Stimulated activated CD8-positive, alpha-beta memory T cell treated with anti-CD3 and anti-CD28 coated beads, Interleukin-12 subunit alpha, Interleukin-12 subunit beta, amount 100 ng/mL, for 4 hours (primary cell): ENCODE measurements around the gene ONECUT3.
A peak's percentile ranks its signal among the peaks of the same experiment; 100 is the strongest.

Experiments used
- DNase-seq: peaks from one replicate; pipeline ENCODE4 v3.0.0-alpha.2; 2020; ENCODE audit warnings: low read depth

ONECUT3 gene

DNA sequence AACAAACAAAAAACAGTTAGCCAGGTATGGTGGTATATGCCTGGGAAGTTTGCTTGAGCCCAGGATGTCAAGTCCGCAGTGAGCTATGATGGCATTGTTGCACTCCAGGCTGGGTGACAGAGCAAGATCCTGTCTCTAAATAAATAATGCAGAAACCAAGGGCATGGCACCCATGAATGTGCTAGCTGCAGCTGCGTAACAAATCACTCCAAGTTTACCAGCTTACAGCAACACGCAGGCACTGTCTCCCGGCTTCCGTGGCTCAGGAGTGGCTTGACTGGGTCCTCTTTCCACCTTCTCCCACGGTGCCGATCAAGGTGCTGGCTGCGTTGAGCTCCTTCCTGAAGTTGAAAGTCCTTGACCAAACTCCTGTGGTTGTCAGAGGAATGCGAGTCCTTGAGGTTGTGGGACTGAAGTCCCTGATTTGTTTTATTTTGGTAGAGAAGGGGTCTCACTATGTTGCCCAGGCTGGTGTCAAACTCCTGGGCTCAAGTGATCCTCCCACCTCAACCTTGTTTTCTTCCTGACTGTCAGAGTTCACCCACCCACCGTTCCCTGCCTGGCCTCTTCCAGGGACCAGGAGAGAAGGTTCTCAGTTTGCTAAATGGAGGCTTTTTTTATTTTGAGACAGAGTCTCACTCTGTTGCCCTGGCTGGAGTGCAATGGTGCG is 13.2 kb upstream of the ONECUT3 start:
- DNase-seq, result no peak

DNA sequence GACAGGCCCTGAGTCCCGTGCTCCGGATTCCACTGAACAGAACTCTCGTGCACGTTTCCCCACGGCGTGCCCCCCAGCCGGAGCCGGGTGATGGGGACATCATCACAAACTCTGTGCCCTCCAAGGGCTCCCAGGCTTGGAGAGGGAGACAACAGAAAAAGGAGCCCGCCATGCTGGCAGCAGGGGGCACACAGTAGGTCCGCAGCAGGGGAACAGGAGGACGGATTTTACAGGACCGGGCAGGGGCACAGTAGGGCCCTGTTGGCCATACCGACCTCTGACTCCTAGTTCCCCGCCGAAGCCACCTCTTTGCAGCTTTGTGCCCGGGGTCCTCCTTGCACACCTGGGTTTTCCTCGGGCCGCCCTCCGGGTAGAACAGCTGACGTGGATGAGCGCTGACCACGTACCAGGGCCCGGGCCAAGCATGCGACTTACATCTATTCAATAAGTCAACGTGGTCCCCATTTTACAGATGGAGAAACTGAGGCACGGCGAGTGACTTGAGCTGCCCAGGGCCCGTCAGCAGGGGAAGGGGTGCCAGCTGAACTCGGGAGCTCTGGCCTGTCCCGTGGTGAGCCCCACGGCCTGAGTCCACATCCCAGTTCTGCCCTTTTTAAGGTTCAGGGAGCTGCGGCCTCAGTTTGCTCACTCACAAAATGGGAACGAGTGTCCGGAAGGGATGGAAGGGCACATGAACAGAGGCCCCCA is 10.2 kb upstream of the ONECUT3 start:
- no peak for DNase-seq

DNA sequence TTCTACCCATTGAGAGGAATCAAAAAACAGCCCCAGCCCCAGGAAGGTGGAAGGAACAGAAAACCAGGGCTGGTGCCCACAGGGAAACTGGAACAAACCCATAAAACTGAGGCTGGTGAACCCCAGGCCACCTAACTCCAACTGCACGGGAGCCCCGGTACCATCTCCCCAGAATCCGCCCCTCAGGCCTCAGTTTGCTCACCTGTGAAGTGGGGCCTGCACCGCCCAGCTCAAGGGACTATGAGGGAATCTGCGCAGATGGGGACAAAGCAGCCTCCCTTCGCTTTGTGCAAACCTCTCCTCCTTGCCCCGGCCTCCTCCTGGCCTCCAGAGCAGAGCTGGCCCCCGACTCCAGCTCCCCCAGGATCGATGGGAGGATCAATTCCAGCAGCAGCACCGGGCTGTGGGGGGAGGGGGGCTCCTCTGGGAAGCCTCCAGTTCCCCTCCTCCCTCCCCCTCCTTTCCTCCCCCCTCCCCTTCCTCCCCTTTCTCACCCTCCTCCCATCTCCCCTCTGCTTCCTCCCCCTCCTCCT is 9.1 kb upstream of the ONECUT3 start:
- DNase-seq, result no peak

DNA sequence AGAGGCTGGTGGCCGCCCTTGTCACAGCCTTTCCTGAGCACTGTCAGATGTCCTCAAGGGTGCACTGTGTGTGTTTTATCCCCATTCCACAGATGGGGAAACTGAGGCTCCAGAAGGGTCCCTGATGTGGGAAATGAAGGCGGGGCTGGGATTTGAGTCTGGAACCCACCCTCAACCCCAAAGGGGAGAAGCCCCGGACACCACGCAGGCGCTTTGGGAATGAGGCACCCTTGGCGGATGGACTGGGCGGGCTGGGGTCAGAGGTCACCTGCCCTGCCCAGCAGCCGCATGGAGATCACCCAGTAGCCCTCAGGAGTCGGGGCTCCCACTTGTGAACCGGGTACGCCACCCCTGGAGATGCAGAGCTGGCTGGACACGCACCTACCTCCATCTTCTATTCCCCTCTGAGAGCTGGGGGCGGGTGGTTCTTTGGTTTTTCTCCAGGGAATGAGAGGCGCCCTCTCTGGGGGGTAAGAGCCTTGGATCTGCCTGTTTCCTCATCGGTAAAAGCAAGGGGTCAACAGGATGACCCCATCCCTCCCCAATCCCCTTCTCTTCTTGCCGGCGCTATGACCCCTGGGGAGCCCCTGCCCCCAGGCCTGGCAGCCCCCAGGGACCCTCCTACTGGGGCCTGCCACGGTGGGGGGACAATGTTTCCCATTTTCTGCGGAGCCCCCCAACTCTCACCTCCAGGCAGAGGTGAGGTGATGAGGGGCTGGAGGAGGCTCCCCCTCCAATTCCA is 8.3 kb upstream of the ONECUT3 start:
- DNase-seq, result no peak

DNA sequence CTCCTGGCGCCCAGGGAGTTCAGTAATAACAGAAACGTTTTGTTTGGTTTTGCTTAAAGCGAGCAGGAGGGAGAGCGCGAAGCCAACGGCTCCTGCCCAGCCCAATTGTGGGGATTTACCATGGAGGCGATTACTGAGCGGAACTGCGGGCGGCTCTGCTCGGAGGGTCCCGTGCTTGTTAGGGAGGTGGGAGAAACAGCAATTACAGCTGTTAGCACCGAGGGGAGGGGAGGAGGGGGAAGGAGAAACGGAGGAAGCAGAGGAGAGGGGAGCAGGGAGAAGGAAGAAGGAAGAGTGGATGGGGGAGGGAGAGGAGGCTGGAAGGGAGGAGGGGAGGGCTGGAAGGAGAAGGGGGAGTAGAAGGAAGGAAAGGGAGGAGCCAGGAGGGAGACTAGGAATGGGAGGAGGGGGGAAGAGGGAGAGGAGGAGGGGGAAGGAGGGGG is 7.7 kb upstream of the ONECUT3 start:
- no peak for DNase-seq

DNA sequence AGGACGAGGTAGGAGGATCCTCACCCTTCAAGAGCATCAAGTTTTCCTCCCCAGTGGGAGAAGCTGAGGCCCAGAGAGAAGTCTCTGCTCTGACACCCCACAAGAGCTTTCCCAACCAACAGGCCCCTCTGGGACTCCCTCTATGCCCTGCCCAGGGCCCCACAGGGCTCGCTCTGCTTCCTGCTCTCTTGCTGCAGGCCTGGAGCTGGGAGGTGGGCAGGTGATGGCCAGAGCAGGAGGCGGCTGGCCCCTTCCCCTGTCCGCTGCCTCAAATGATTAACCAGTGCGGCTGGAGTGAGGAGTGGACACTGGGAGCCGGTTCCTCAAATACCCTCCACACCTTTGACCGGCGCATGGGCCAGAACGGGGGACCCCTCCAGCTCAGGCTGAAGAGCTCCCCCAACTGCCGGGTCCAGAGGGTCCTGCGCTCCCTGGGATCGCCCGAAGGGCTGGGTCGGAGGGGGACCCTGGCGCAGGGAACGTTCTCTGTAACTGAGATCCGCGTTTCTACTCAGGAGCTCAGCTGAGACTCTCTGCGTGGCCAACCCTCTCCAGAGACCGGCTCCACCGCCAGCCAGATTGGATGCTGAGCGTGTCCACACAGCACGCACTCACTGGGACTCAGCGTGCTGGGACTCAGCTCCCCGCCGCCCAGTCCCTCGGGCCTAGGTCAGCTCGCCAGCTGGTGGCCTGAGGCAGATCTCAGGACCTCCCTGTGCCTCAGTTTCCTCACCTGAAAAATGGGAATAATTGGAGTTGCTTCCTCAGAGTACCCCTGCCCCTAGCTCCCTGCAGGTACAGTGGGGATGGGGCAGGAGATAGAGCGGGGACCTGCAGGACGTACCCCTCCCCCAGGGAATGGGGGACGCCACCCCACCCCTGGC is 6.7 kb upstream of the ONECUT3 start:
- DNase-seq, result no peak

DNA sequence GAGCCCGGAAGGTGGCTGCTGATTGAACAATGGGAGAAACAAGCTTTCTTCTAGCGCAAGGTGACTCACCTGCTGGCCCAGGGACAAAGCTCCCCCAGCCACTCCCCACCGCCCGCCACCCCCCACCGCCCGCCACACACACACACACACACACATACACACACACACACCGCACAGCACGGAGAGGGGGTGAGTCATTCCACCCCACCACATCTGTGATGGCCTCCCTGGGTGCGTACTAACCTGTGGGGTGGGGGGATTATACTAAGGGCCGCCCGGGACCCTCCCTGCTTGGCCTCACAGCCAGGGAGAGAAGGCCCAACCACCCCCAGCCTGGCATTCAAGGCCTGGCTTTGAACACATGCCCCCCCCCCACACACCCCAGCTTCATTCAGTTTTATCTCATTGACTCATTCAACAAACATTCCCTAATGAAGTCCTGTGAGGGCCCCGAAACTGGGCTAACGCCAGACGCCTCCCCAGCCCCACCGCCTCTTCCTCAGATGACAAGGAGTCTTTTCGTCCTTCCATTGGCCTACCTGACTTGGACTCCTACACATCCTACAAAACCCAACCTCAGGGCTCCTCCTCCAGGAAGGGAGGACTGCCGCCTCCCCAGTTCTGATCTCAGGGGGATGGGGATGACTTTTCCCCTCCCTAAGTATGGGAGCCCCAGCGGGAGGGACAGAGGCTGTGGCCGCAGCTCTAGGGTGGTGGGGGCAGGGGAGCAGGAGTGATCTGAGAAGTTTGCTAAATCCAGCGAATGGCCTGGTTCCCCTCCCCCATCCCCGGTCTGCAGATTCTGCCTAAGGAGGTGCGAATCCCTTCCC is 5.8 kb upstream of the ONECUT3 start:
- DNase-seq, result peak; percentile 25

DNA sequence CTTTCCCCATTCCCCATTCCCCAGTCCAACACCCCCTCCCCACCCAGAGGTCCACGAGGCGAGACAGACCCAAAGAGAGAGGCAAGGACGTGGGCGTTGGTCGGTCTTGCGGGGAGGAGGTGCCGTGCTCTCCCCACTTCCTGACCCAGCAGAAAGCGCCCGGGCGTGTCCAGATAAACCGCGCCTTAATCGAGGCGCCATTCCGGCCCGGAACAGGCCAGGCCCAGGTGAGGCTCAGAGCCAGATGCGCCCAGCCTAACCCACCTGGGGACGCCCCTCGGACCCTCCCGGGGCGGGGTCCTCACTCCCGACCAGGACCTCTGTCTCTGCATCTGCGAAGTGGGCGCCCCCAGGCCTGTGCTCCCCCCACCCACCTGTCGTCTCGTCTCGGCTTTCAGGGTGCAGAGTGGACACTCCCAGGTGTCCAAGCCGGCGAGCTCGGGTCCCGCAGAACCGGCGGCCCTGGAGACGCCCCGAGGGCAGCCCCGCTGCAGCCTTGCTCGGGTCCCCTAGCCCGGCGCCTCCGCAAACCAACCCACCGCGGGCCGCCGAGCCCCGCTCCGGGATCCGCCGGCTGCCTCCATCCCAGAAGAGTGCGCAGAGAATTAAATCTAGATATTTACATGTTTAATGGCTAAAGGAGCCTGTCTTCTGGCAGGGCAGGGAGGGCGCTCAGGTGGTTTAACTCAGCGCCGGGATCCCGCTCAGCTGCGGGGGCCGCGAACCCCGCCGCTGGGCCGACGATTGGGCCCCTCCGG is 5.0 kb upstream of the ONECUT3 start:
- DNase-seq, result no peak

DNA sequence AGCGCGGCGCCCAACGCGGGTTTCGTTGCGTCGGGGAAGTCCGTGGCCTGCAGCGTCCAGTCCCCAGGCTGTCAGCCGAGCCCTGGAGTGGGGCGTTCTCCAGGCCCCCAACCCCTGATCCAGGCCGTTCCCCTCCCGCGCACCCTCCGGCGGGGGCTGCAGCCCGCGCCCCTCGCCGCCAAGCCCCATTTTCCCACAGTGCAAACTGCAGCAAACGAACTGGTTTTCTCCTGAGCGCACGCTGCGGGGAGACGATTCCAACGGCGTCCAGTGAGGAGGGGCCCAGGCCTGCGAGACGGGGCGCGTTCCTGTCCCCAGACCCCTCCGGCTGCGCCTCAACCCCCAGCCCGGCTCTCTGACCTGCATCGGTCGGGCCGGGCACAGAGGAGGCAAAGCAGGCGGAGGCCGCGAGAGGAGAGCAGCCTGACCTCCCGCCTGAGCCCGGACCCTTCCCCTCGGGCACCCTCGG is 4.4 kb upstream of the ONECUT3 start:
- DNase-seq, result no peak

DNA sequence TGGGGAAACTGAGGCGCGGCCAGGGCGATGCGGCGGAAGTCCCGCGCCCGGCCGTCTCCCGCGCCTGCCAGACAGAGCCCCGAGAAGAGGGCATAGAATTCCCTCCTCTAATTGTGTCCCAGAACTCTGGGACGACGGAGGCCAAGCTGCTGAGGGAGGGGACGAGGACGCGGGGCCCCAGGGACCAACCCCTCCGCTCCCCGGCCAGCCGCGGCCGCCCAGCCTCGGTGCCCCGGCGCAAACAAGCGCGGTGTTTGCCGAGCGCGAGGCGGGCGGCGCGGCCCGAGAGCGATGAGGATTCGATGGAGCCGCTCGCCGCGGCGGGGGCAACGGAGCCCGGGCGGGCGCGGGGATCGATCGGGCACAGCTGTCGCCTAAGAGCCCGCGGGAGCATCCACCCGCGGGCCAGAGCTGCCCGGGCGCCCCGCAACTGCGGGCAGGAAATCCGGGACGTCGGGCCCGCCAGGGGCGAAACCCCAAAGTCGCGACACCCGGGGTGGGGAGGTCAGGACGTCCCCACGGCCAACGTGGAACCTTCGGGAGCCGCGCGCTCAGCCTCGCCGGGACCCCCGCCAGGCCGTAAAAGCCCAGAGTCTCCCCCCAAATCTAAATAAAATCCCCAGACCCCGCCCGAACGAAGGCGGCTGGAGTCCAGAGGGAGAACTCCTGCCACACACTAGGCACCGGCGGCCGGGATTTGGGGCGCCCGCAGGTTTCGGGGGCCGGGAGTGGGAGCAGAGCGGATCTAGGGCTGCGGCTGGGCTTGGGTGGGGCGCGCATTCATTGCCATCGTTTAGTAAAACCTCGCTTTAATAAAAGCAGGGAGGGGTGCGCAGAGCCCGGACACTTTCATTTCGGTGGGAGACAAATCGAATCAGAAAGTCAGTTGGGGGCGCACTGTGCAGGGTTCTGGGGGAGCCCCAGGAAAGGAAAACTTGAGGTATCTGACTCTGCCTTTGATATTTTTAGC is 3.6 kb upstream of the ONECUT3 start:
- no peak for DNase-seq

DNA sequence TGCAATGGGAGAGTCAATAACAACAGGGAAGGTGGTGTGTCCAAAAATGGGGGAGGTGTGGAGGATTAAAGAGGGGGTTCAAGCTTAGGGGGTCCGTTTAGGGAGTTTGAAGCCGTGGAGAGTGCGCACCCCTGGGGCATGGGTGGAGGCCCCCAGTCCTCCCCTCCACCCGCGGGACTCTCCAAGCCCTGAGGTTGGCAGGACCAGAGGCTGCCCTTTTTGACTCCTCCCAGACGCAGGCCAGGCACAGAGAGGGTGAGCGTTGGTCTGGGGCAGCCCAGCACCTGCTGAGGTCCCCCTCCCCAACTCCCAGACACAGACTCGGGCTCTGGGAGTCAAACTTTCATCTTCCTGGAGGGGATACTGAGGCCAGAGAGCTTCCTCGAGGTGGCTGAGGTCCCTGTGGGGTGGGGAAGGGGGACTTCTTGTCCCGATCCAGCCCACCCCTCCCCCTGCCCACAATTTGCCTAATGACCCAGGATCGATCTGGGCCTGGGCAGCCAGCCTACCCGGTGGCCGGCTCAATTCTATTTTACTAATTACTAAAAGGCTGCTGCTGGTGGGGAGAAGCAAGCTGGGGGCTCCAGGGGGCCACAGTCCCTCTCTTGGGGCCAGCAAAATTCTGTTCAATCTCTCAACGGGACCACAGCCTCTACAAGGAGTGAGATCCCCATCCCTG is 2.8 kb upstream of the ONECUT3 start:
- no peak for DNase-seq

DNA sequence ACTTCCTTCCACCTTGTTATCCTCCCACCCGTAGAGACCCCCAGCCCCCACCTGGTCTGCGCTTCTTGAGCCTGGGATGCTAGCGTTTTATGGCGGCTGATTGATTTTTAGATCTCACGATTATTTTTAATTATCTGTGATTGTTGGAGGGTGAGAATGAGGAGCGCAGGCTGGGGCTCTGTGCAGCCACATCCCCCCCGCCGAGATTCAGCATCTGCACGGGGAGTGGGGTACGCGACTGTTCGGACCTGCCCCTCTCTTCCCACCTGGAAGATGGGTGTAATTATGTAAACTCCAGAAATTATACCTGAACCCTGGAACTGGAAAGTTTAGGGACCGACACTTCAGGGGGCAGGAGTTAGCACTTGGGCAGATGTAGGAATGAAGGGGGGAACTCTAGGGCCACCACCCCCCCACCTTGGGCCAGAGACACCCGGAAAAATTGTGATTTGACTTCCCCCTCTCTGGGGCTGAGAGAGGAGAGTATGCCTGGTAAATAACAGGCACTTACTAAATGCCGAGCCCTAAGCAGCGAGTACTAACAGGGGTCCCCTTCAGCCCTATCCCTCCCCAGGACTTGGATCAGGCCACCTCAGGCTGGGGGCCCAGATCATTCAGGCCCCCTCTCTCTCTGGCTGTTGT is 1.8 kb upstream of the ONECUT3 start:
- DNase-seq, result no peak

DNA sequence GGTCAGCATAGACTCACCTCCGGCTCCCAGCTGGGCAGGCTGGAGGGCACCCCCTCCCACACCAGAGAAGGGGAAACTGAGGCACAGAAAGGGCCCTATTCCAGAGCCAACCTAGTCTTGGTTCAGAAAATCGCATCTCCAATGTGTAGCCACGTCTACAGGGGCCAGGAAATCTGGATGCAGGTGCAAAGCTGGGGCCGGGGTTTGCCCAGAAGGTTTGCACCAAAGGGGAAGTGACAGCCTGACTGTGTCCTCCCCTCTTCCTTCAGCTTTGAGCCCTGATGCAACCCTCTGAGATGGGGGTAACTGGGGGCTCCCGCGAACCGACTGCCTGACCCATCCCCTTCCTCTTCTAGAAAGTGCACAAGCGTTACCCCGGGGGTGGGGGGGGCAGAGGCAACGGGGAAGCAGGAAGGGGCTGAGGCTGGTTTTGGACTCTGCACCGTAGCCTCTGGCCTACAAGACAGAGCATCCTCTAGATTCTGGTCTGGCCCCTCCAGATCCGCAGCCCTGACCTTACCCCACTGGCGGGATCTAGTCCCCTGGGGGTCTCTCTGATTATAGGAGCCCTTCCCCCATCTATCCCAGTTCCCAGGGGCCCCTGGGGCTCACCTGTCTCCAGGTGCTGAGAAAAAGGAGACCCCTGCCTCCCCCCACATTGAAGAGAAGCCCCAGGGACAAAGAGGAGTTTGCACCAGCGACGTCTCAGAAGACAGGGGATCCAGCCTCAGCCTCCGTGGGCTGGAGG is 1.1 kb upstream of the ONECUT3 start:
- no peak for DNase-seq

DNA sequence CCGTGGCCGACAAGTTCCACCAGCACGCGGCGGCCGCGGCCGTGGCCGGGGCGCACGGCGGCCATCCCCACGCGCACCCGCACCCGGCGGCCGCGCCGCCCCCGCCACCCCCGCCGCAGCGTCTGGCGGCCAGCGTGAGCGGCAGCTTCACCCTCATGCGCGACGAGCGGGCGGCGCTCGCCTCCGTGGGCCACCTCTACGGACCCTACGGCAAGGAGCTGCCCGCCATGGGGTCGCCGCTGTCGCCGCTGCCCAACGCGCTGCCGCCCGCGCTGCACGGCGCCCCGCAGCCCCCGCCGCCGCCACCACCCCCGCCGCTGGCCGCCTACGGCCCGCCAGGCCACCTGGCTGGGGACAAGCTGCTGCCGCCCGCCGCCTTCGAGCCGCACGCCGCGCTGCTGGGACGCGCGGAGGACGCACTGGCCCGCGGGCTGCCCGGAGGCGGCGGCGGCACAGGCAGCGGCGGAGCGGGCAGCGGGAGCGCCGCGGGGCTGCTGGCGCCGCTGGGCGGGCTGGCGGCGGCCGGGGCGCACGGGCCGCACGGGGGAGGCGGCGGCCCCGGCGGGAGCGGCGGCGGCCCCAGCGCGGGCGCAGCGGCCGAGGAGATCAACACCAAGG is 821 bp downstream of the ONECUT3 start:
- DNase-seq, result no peak

DNA sequence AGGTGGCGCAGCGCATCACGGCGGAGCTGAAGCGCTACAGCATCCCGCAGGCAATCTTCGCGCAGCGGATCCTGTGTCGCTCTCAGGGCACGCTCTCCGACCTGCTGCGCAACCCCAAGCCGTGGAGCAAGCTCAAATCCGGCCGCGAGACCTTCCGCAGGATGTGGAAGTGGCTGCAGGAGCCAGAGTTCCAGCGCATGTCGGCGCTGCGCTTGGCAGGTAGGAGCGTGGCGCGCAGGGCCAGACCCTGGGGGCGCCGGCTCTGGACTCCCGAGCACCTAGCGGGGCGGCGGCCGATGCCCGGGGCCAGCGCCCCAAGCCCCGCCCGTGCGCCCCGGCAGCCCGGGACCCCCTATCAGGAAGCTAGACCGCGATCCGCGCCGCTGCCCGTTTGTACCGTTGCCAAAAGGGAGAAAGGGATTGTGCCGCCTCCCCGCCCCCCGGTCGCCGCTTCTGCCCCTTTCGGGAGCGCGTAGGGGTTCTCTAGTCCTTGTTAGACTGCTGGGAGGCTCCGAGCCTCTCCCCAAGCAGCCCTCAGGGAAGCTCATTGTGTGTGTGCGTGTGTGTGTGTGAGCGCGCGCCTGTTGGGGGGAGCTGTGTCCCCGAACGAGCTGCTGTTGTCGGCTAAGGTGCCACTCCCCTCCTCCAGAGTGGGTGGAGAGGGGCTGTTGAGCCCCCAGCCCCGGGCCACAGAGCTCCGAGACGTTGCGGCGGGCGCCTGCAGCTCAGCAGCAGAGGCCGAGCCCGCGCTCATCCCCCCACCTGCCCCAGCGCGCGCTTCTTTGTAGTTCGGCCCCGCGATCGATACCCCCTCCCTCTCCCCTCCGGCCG is 1.5 kb downstream of the ONECUT3 start:
- no peak for DNase-seq
